A549 treated with ZK216348 at 1 μM for 4 hours (cell line): ENCODE data around the gene ABCA6. TPM values are rescaled to one million over a fixed set of nuclear protein-coding genes. Genes with fewer than 3 reads are reported as not detected.

Experiments used
- total RNA-seq: library from RNA; stranded (reverse); fragments of 200-300 nt; extraction: Qiagen RNA extraction; gene quantifications from 5 replicates; pipeline ENCODE4 v1.2.3, GENCODE V29; 2022; ENCODE audit warnings: low read depth

The ABCA6 gene, protein sequence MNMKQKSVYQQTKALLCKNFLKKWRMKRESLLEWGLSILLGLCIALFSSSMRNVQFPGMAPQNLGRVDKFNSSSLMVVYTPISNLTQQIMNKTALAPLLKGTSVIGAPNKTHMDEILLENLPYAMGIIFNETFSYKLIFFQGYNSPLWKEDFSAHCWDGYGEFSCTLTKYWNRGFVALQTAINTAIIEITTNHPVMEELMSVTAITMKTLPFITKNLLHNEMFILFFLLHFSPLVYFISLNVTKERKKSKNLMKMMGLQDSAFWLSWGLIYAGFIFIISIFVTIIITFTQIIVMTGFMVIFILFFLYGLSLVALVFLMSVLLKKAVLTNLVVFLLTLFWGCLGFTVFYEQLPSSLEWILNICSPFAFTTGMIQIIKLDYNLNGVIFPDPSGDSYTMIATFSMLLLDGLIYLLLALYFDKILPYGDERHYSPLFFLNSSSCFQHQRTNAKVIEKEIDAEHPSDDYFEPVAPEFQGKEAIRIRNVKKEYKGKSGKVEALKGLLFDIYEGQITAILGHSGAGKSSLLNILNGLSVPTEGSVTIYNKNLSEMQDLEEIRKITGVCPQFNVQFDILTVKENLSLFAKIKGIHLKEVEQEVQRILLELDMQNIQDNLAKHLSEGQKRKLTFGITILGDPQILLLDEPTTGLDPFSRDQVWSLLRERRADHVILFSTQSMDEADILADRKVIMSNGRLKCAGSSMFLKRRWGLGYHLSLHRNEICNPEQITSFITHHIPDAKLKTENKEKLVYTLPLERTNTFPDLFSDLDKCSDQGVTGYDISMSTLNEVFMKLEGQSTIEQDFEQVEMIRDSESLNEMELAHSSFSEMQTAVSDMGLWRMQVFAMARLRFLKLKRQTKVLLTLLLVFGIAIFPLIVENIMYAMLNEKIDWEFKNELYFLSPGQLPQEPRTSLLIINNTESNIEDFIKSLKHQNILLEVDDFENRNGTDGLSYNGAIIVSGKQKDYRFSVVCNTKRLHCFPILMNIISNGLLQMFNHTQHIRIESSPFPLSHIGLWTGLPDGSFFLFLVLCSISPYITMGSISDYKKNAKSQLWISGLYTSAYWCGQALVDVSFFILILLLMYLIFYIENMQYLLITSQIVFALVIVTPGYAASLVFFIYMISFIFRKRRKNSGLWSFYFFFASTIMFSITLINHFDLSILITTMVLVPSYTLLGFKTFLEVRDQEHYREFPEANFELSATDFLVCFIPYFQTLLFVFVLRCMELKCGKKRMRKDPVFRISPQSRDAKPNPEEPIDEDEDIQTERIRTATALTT (N-terminal part only)
- total RNA-seq: not detected in 5 replicates

DNA sequence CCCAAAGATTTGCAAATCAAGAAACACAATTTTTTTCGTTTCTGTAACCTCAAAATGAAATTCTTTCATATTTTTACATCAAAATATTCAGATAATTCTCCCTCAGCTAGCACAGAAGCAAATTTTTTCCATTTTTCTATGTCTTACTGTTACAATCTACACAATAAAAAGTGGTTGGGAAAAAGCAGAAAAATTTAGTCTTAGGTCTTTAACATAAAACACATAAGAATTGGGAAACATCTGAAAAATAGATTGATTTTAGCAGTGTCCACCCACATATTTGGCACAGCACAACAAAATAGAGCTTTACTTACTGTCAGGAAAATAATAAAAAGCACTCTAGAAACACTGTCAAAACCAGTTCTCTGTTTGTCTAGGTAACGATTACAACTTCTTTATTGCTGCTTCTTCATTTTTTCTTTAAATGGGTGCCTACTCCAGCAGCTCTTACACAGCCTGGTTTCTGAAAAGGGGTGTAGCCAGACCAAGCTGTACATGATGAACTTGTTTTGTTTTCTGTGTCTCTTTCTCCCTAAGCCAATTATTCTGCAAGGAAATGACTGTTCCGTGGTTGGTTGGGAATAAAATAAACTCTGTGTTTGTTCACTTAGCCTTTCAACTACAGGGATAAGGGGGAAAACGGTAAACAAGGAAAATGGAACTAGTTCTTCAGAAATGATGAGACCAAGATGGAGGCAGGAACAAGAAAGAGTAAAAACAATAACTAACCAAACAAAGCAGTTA, at the start of gene ABCA6:
Gene ABCA6 (minus strand): TSS at position 465 of the 744 bp plus-strand sequence. CDS start 1,192 bp downstream, outside the sequence.

DNA sequence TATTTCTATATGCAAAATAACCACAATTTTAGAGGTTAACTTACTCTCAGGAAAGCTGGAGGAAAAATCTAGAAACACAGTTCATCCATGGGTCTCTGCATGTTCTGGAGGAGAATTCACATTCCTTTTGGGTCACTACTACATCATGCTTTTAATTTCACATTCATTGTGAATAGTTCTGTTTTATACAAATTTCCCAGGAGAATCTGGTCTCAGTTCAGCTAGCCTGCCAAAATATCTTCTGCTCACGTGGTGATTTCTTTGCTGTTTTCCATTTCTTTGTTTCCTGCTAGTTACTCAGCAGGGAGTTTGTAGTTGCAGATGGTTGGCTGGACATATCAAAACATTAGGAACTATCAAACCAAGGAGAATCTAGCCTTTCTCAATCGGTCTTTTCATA, 80.9 kb downstream of the ABCA6 start, which contains the start of gene ABCA9:
Gene ABCA9 (minus strand): TSS at position 106 of the 400 bp plus-strand sequence. CDS start 9,801 bp downstream, outside the sequence.

Other genes with a start within 250 kb of the ABCA6 start
- 0.17 to 0.40 TPM (median 0.38 TPM) in 5 replicates for gene ABCA8, start 186.5 kb downstream of the ABCA6 start, total RNA-seq
- not detected in 5 replicates for gene ABCA9, start 81.0 kb downstream of the ABCA6 start, total RNA-seq
- 0.05 to 0.37 TPM (median 0.12 TPM) in 5 replicates for gene ABCA10, start 86.9 kb upstream of the ABCA6 start, total RNA-seq
- 1.7 to 4.3 TPM (median 2.9 TPM) in 5 replicates for gene ABCA5, start 185.2 kb upstream of the ABCA6 start, total RNA-seq